Measurements from ENCODE around the gene KIFC1. TPM values are rescaled to one million over a fixed set of nuclear protein-coding genes. Genes with fewer than 3 reads are reported as not detected.

KIFC1 gene
- total and polyA plus RNA-seq, 12 donors = 0.09 to 6.1 (median 0.35) TPM; not detected in 2

- H3K4me3 ChIP-seq = no peak overlapping the region
- ATAC-seq (no peak), DNase-seq (no peak)
- H3K9me3 ChIP-seq = no peaks in the 10 kb centered on the region
- intact Hi-C loops (cut with DNase I) = loop anchor here in 3 of 10 donors (10.0 kb wide), 2 partner anchors 101 to 1751 kb away; partner anchors contain the start of genes TAPBP (in 2 of the 3), ZBTB22 (in 2 of the 3), C6orf47 (in 1 of the 3) and CSNK2B (in 1 of the 3)
- TF ChIP-seq CTCF (IDR thresholded peaks at IDR 0.05) = no peak
- H3K27ac ChIP-seq = peak overlapping the region in 1 of 10 donors; percentile 94
- peaks cover 23 to 65% (median 56%) of the 10 kb centered on the region in 9 donors for H3K4me1 ChIP-seq
- H3K36me3 ChIP-seq = peaks cover 0 to 50% (median 21%) of the 10 kb centered on the region in 9 donors
- 73 to 78% methylated on average over 9 of the region's 9 CpGs for WGBS, 2 donors
- no peaks in the 10 kb centered on the region for H3K27me3 ChIP-seq
These were observed 24.2 kb downstream of the KIFC1 start for GRCh38 chr6:33415831-33416230.

- peak overlapping the region in 7 of 10 donors; percentile 83 to 94 (median 90) for H3K27ac ChIP-seq
- H3K27me3 ChIP-seq = no peaks in the 10 kb centered on the region
- DNase-seq = no peak
- ATAC-seq = no peak
- intact Hi-C loops (cut with DNase I) = loop anchor here in 3 of 10 donors (10.0 kb wide), 2 partner anchors 102 to 1752 kb away; partner anchors contain the start of genes TAPBP (in 2 of the 3), ZBTB22 (in 2 of the 3), C6orf47 (in 1 of the 3) and CSNK2B (in 1 of the 3)
- no peak for TF ChIP-seq CTCF (IDR thresholded peaks at IDR 0.05)
- H3K36me3 ChIP-seq = peaks cover 0 to 50% (median 21%) of the 10 kb centered on the region in 9 donors
- peak overlapping the region in 8 of 10 donors; percentile 54 to 80 (median 70) for H3K4me3 ChIP-seq
- H3K4me1 ChIP-seq = peaks cover 23 to 64% (median 54%) of the 10 kb centered on the region in 9 donors
- no peaks in the 10 kb centered on the region for H3K9me3 ChIP-seq
- 63 to 65% methylated on average over 12 of the region's 12 CpGs for WGBS, 2 donors
These were observed 24.9 kb downstream of the KIFC1 start for GRCh38 chr6:33416386-33417127.

- ATAC-seq = no peak
- intact Hi-C loops (cut with DNase I) = loop anchor here in 3 of 10 donors (10.0 kb wide), 2 partner anchors 103 to 1753 kb away; partner anchors contain the start of genes TAPBP (in 2 of the 3), ZBTB22 (in 2 of the 3), C6orf47 (in 1 of the 3) and CSNK2B (in 1 of the 3)
These were observed 25.7 kb downstream of the KIFC1 start for GRCh38 chr6:33417128-33417902.

More at GRCh38 chr6:33417128-33417902, 25.7 kb downstream of the KIFC1 start:
- Histone ChIP-seq H3K4me1 (peaks cover 19 to 56% (median 46%) of the 10 kb centered on the region in 9 donors), H3K27ac (peak overlapping the region; percentile 59 to 94 (median 90)), H3K27me3 (no peaks in the 10 kb centered on the region), H3K4me3 (peak overlapping the region; percentile 40 to 80 (median 70)), H3K9me3 (no peaks in the 10 kb centered on the region), H3K36me3 (peaks cover 0 to 48% (median 21%) of the 10 kb centered on the region in 9 donors)
- DNase-seq = no peak
- 3 to 5% methylated on average over 25 of the region's 25 CpGs for WGBS, 2 donors
- no peak for TF ChIP-seq CTCF (IDR thresholded peaks at IDR 0.05)
